Measurements from ENCODE around the gene BDH1. TPM values are rescaled to one million over a fixed set of nuclear protein-coding genes. Genes with fewer than 3 reads are reported as not detected.

BDH1 gene
- total and polyA plus RNA-seq, 2 experiments from 2014 or later: 21.4 to 26.1 TPM

GRCh38 chr3:197598404-197598980 lies 42.7 kb upstream of the BDH1 start:
- no peaks in the 10 kb centered on the region for H3K27me3 ChIP-seq
- H3K9me3 ChIP-seq (ENCODE audit: low read depth): no peaks in the 10 kb centered on the region
- no peak overlapping the region for H3K27ac ChIP-seq
- DNase-seq (ENCODE audit: low read depth in 1 of 2, low spot score in 1 of 2): no peak
- no peak overlapping the region for H3K4me3 ChIP-seq
- no peak for TF ChIP-seq CTCF (IDR thresholded peaks at IDR 0.05; ENCODE audit: low read depth, low read length)
- peaks cover 2% of the 10 kb centered on the region for H3K36me3 ChIP-seq
- no peaks in the 10 kb centered on the region for H3K4me1 ChIP-seq (ENCODE audit: low read depth)

GRCh38 chr3:197597335-197597734 lies 41.6 kb upstream of the BDH1 start:
- Histone ChIP-seq H3K4me1 (ENCODE audit: low read depth) (no peaks in the 10 kb centered on the region), H3K27me3 (no peaks in the 10 kb centered on the region), H3K27ac (no peak overlapping the region), H3K9me3 (ENCODE audit: low read depth) (no peaks in the 10 kb centered on the region), H3K36me3 (peaks cover 2% of the 10 kb centered on the region), H3K4me3 (no peak overlapping the region)
- no peak for DNase-seq (ENCODE audit: low read depth in 1 of 2, low spot score in 1 of 2)
- TF ChIP-seq CTCF (IDR thresholded peaks at IDR 0.05; ENCODE audit: low read depth, low read length): no peak

GRCh38 chr3:197595470-197596185 lies 39.9 kb upstream of the BDH1 start:
- H3K27me3 ChIP-seq: no peaks in the 10 kb centered on the region
- DNase-seq (ENCODE audit: low read depth in 1 of 2, low spot score in 1 of 2): no peak
- H3K4me3 ChIP-seq: no peak overlapping the region
- no peaks in the 10 kb centered on the region for H3K9me3 ChIP-seq (ENCODE audit: low read depth)
- no peaks in the 10 kb centered on the region for H3K36me3 ChIP-seq
- TF ChIP-seq CTCF (IDR thresholded peaks at IDR 0.05; ENCODE audit: low read depth, low read length): no peak
- no peak overlapping the region for H3K27ac ChIP-seq
- no peaks in the 10 kb centered on the region for H3K4me1 ChIP-seq (ENCODE audit: low read depth)

- no peak for DNase-seq (ENCODE audit: low read depth in 1 of 2, low spot score in 1 of 2)
- no peaks in the 10 kb centered on the region for H3K9me3 ChIP-seq (ENCODE audit: low read depth)
- TF ChIP-seq CTCF (IDR thresholded peaks at IDR 0.05; ENCODE audit: low read depth, low read length): no peak
- no peaks in the 10 kb centered on the region for H3K27me3 ChIP-seq
- H3K27ac ChIP-seq: no peak overlapping the region
- H3K36me3 ChIP-seq: no peaks in the 10 kb centered on the region
- H3K4me1 ChIP-seq (ENCODE audit: low read depth): no peaks in the 10 kb centered on the region
- no peak overlapping the region for H3K4me3 ChIP-seq
Measured at GRCh38 chr3:197593046-197593380, 37.2 kb upstream of the BDH1 start.

GRCh38 chr3:197592361-197593045 lies 36.7 kb upstream of the BDH1 start:
- Histone ChIP-seq H3K27me3 (no peaks in the 10 kb centered on the region), H3K9me3 (ENCODE audit: low read depth) (no peaks in the 10 kb centered on the region), H3K4me1 (ENCODE audit: low read depth) (no peaks in the 10 kb centered on the region), H3K36me3 (no peaks in the 10 kb centered on the region), H3K4me3 (no peak overlapping the region), H3K27ac (no peak overlapping the region)
- TF ChIP-seq CTCF (IDR thresholded peaks at IDR 0.05; ENCODE audit: low read depth, low read length): no peak
- DNase-seq (ENCODE audit: low read depth in 1 of 2, low spot score in 1 of 2): no peak
